Measurements from ENCODE around the gene ARAP2.

Gene ARAP2

GRCh38 chr4:36086261-36086786, 158.0 kb downstream of the ARAP2 start:
- Histone ChIP-seq H3K9me3 (ENCODE audit: control insufficient read depth, low read length) (no peaks in the 10 kb centered on the region), H3K27me3 (replicated peaks; ENCODE audit: control insufficient read depth, insufficient read depth, low read length, poor library complexity, severe bottlenecking) (no peaks in the 10 kb centered on the region), H3K4me1 (ENCODE audit: control insufficient read depth, insufficient read depth, low read length, poor library complexity, severe bottlenecking) (no peaks in the 10 kb centered on the region), H3K4me3 (ENCODE audit: insufficient read depth, low read depth, low read length, poor library complexity, severe bottlenecking) (no peak overlapping the region), H3K27ac (ENCODE audit: insufficient read depth, low read length, poor library complexity, severe bottlenecking) (no peak overlapping the region), H3K36me3 (ENCODE audit: control insufficient read depth, insufficient read depth, low read length) (peaks cover 16% of the 10 kb centered on the region)
- no peak for DNase-seq

- DNase-seq: no peak
- H3K4me3 ChIP-seq (ENCODE audit: insufficient read depth, low read depth, low read length, poor library complexity, severe bottlenecking): no peak overlapping the region
- H3K27me3 ChIP-seq (replicated peaks; ENCODE audit: control insufficient read depth, insufficient read depth, low read length, poor library complexity, severe bottlenecking): no peaks in the 10 kb centered on the region
- H3K4me1 ChIP-seq (ENCODE audit: control insufficient read depth, insufficient read depth, low read length, poor library complexity, severe bottlenecking): no peaks in the 10 kb centered on the region
- H3K36me3 ChIP-seq (ENCODE audit: control insufficient read depth, insufficient read depth, low read length): peaks cover 40% of the 10 kb centered on the region
- no peaks in the 10 kb centered on the region for H3K9me3 ChIP-seq (ENCODE audit: control insufficient read depth, low read length)
- no peak overlapping the region for H3K27ac ChIP-seq (ENCODE audit: insufficient read depth, low read length, poor library complexity, severe bottlenecking)
Measured at GRCh38 chr4:36082817-36083216, 161.5 kb downstream of the ARAP2 start.

GRCh38 chr4:36081185-36081584, 163.1 kb downstream of the ARAP2 start:
- H3K36me3 ChIP-seq (ENCODE audit: control insufficient read depth, insufficient read depth, low read length): peaks cover 54% of the 10 kb centered on the region
- H3K4me1 ChIP-seq (ENCODE audit: control insufficient read depth, insufficient read depth, low read length, poor library complexity, severe bottlenecking): no peaks in the 10 kb centered on the region
- no peak overlapping the region for H3K27ac ChIP-seq (ENCODE audit: insufficient read depth, low read length, poor library complexity, severe bottlenecking)
- H3K4me3 ChIP-seq (ENCODE audit: insufficient read depth, low read depth, low read length, poor library complexity, severe bottlenecking): no peak overlapping the region
- no peaks in the 10 kb centered on the region for H3K27me3 ChIP-seq (replicated peaks; ENCODE audit: control insufficient read depth, insufficient read depth, low read length, poor library complexity, severe bottlenecking)
- no peaks in the 10 kb centered on the region for H3K9me3 ChIP-seq (ENCODE audit: control insufficient read depth, low read length)
- DNase-seq: no peak

GRCh38 chr4:36079666-36080065, 164.6 kb downstream of the ARAP2 start:
- Histone ChIP-seq H3K27ac (ENCODE audit: insufficient read depth, low read length, poor library complexity, severe bottlenecking) (no peak overlapping the region), H3K27me3 (replicated peaks; ENCODE audit: control insufficient read depth, insufficient read depth, low read length, poor library complexity, severe bottlenecking) (no peaks in the 10 kb centered on the region), H3K36me3 (ENCODE audit: control insufficient read depth, insufficient read depth, low read length) (peaks cover 52% of the 10 kb centered on the region), H3K4me3 (ENCODE audit: insufficient read depth, low read depth, low read length, poor library complexity, severe bottlenecking) (no peak overlapping the region), H3K9me3 (ENCODE audit: control insufficient read depth, low read length) (no peaks in the 10 kb centered on the region), H3K4me1 (ENCODE audit: control insufficient read depth, insufficient read depth, low read length, poor library complexity, severe bottlenecking) (no peaks in the 10 kb centered on the region)
- DNase-seq: no peak

- no peak overlapping the region for H3K27ac ChIP-seq (ENCODE audit: insufficient read depth, low read length, poor library complexity, severe bottlenecking)
- H3K36me3 ChIP-seq (ENCODE audit: control insufficient read depth, insufficient read depth, low read length): peaks cover 52% of the 10 kb centered on the region
- no peaks in the 10 kb centered on the region for H3K9me3 ChIP-seq (ENCODE audit: control insufficient read depth, low read length)
- H3K4me3 ChIP-seq (ENCODE audit: insufficient read depth, low read depth, low read length, poor library complexity, severe bottlenecking): no peak overlapping the region
- H3K4me1 ChIP-seq (ENCODE audit: control insufficient read depth, insufficient read depth, low read length, poor library complexity, severe bottlenecking): no peaks in the 10 kb centered on the region
- no peak for DNase-seq
- no peaks in the 10 kb centered on the region for H3K27me3 ChIP-seq (replicated peaks; ENCODE audit: control insufficient read depth, insufficient read depth, low read length, poor library complexity, severe bottlenecking)
Measured at GRCh38 chr4:36078319-36078718, 166.0 kb downstream of the ARAP2 start.

GRCh38 chr4:36072529-36072928, 171.8 kb downstream of the ARAP2 start:
- Histone ChIP-seq H3K27me3 (replicated peaks; ENCODE audit: control insufficient read depth, insufficient read depth, low read length, poor library complexity, severe bottlenecking) (no peaks in the 10 kb centered on the region), H3K9me3 (ENCODE audit: control insufficient read depth, low read length) (no peaks in the 10 kb centered on the region), H3K4me1 (ENCODE audit: control insufficient read depth, insufficient read depth, low read length, poor library complexity, severe bottlenecking) (no peaks in the 10 kb centered on the region), H3K27ac (ENCODE audit: insufficient read depth, low read length, poor library complexity, severe bottlenecking) (no peak overlapping the region), H3K4me3 (ENCODE audit: insufficient read depth, low read depth, low read length, poor library complexity, severe bottlenecking) (no peak overlapping the region), H3K36me3 (ENCODE audit: control insufficient read depth, insufficient read depth, low read length) (peaks cover 37% of the 10 kb centered on the region)
- DNase-seq: no peak

GRCh38 chr4:36067116-36067515, 177.2 kb downstream of the ARAP2 start:
- H3K27ac ChIP-seq (ENCODE audit: insufficient read depth, low read length, poor library complexity, severe bottlenecking): no peak overlapping the region
- no peaks in the 10 kb centered on the region for H3K27me3 ChIP-seq (replicated peaks; ENCODE audit: control insufficient read depth, insufficient read depth, low read length, poor library complexity, severe bottlenecking)
- no peak for DNase-seq
- H3K4me1 ChIP-seq (ENCODE audit: control insufficient read depth, insufficient read depth, low read length, poor library complexity, severe bottlenecking): no peaks in the 10 kb centered on the region
- H3K9me3 ChIP-seq (ENCODE audit: control insufficient read depth, low read length): no peaks in the 10 kb centered on the region
- H3K4me3 ChIP-seq (ENCODE audit: insufficient read depth, low read depth, low read length, poor library complexity, severe bottlenecking): no peak overlapping the region
- H3K36me3 ChIP-seq (ENCODE audit: control insufficient read depth, insufficient read depth, low read length): peaks cover 22% of the 10 kb centered on the region

- Histone ChIP-seq H3K4me3 (ENCODE audit: insufficient read depth, low read depth, low read length, poor library complexity, severe bottlenecking) (no peak overlapping the region), H3K9me3 (ENCODE audit: control insufficient read depth, low read length) (no peaks in the 10 kb centered on the region), H3K36me3 (ENCODE audit: control insufficient read depth, insufficient read depth, low read length) (peaks cover 22% of the 10 kb centered on the region), H3K27ac (ENCODE audit: insufficient read depth, low read length, poor library complexity, severe bottlenecking) (no peak overlapping the region), H3K4me1 (ENCODE audit: control insufficient read depth, insufficient read depth, low read length, poor library complexity, severe bottlenecking) (no peaks in the 10 kb centered on the region), H3K27me3 (replicated peaks; ENCODE audit: control insufficient read depth, insufficient read depth, low read length, poor library complexity, severe bottlenecking) (no peaks in the 10 kb centered on the region)
- no peak for DNase-seq
Measured at GRCh38 chr4:36065274-36065871, 178.9 kb downstream of the ARAP2 start.

GRCh38 chr4:36064117-36064516, 180.2 kb downstream of the ARAP2 start:
- Histone ChIP-seq H3K27me3 (replicated peaks; ENCODE audit: control insufficient read depth, insufficient read depth, low read length, poor library complexity, severe bottlenecking) (no peaks in the 10 kb centered on the region), H3K9me3 (ENCODE audit: control insufficient read depth, low read length) (no peaks in the 10 kb centered on the region), H3K4me1 (ENCODE audit: control insufficient read depth, insufficient read depth, low read length, poor library complexity, severe bottlenecking) (no peaks in the 10 kb centered on the region), H3K36me3 (ENCODE audit: control insufficient read depth, insufficient read depth, low read length) (peaks cover 10% of the 10 kb centered on the region), H3K27ac (ENCODE audit: insufficient read depth, low read length, poor library complexity, severe bottlenecking) (no peak overlapping the region), H3K4me3 (ENCODE audit: insufficient read depth, low read depth, low read length, poor library complexity, severe bottlenecking) (no peak overlapping the region)
- no peak for DNase-seq

- H3K36me3 ChIP-seq (ENCODE audit: control insufficient read depth, insufficient read depth, low read length): no peaks in the 10 kb centered on the region
- no peak overlapping the region for H3K27ac ChIP-seq (ENCODE audit: insufficient read depth, low read length, poor library complexity, severe bottlenecking)
- no peak overlapping the region for H3K4me3 ChIP-seq (ENCODE audit: insufficient read depth, low read depth, low read length, poor library complexity, severe bottlenecking)
- no peaks in the 10 kb centered on the region for H3K4me1 ChIP-seq (ENCODE audit: control insufficient read depth, insufficient read depth, low read length, poor library complexity, severe bottlenecking)
- DNase-seq: no peak
- H3K27me3 ChIP-seq (replicated peaks; ENCODE audit: control insufficient read depth, insufficient read depth, low read length, poor library complexity, severe bottlenecking): no peaks in the 10 kb centered on the region
- H3K9me3 ChIP-seq (ENCODE audit: control insufficient read depth, low read length): no peaks in the 10 kb centered on the region
Measured at GRCh38 chr4:36056136-36056535, 188.2 kb downstream of the ARAP2 start.
